NCI-H2227 (cell line): ENCODE results near the gene PDE4D.
"Not testable (repeated sequence)": the region's sequence is repeated elsewhere in the genome, so short reads cannot be mapped to it uniquely, and the experiment has no call there.

Source experiments
- DNase-seq: peaks from one replicate; lab custom pipeline; 2025; ENCODE audit not compliant: unreplicated experiment; lab: John Stamatoyannopoulos, UW

Gene PDE4D

GRCh38 chr5:59800347-59800893 is 93.1 kb downstream of the PDE4D start:
- DNase-seq: no peak

DNA sequence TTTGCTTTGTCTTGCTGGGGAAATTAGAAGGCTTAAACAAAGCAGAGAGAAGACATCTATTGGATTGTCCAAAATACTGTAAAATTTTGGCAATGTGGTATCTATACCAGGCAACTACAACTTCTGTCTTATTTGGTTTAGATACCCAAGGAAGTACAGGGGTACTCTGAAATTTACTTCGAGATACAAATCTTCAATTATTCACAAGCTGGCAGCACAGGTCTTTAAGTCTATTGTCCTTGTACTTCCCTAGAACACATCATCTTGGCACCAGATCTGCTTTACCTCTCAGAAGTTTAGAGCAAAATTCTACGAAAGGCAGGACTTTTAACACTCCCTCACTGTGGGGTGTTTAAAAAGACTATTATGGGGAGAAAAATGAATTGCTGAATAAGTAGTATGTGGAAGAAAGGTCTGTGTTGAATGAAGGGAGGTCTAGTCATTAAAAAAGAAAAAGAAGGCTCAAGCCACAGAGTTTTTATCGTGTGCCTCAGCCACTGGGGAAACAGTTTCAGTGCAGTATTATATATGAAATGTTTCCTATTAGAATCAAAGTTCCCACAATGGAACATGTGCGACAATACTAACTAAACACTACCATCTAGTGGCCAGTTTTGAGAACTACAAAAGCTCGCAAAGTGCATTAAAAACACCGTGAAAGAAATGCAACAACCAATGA is 93.7 kb downstream of the PDE4D start:
- DNase-seq: peak; percentile 60

DNA sequence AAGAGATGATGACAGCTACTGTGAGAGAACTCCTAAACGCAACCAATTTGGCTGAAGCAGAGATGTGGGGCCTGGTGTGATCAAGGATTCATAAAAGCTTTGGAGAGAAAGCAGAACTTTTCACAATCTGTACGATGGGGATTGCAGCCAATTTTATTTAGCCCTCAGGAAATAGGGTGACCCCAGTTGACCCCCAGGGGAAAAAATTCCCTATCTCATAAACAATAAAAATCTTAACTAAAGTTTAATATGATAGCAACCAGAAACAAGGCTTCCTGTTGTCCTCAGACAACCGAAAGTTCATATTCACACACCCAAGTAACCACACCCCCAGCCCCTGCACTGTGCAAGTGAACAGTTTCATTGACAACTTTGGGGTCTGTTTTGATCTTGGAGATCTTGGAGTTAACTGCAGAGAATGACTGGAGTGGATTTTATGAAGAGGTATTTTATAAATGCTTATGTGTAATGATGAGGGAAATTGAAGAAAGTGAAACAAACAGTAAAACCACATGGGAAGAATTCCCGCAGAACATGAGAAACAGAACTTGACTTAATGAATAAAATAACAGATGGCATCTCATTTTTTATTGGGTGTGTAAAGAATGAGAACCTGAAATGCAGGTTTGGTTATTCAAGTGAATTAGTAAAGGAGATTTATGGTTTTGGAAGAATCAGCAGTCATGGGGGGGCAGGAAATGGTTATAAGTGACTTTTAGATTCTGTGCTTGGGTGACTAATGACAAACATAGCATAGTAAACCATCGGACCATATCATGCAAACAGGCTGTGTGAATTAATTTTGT is 94.5 kb downstream of the PDE4D start:
- DNase-seq: no peak

- DNase-seq: no peak
These were observed 98.4 kb downstream of the PDE4D start for GRCh38 chr5:59795141-59795540.

- no peak for DNase-seq
These were observed 100.4 kb downstream of the PDE4D start for GRCh38 chr5:59792983-59793585.

- no peak for DNase-seq
These were observed 101.9 kb downstream of the PDE4D start for GRCh38 chr5:59791617-59792016.

- DNase-seq: no peak
These were observed 102.6 kb downstream of the PDE4D start for GRCh38 chr5:59790776-59791475.

GRCh38 chr5:59790376-59790775 is 103.2 kb downstream of the PDE4D start:
- no peak for DNase-seq

DNA sequence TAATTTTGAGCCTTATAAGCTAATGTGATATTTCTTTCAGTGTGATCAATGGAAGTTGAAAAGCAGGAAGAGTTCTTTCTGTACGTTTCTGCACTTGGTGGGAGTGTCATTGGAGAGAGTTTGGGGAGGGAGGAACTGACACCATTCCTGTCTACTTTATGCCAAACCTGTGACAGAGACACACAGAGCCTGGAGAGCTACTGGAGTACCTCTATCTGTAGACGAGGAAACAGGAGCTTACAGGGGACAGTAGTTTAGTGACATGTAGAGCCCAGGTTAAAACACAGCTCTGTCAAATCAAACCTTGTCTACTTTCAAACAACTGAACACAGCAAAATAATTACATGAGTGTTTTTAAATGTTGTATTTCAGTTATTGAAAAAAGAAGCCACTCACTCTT is 103.6 kb downstream of the PDE4D start:
- DNase-seq: no peak

GRCh38 chr5:59789197-59789596 is 104.3 kb downstream of the PDE4D start:
- DNase-seq: no peak

DNA sequence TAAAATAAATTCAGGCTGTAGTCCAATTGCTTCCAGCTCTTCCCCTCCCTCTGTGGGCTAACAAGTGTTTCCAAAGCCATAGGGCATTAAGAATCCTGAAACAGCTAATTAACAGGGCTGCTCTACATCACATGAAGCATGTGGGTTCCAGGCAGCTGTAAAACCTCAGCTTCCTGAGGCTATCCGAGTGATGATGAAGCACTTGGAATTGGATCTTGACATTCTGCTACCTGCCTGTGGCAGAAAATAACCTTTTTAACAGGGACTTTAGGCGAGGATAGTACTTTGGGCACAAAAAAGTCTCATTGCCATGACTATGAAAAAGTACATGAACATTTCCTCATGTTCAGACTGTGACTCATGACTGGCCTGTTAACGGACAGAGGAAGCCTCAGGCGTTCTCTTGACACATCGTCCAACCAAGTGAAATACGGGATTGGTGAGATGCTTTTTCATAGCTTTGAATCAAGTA is 107.2 kb downstream of the PDE4D start:
- no peak for DNase-seq

DNA sequence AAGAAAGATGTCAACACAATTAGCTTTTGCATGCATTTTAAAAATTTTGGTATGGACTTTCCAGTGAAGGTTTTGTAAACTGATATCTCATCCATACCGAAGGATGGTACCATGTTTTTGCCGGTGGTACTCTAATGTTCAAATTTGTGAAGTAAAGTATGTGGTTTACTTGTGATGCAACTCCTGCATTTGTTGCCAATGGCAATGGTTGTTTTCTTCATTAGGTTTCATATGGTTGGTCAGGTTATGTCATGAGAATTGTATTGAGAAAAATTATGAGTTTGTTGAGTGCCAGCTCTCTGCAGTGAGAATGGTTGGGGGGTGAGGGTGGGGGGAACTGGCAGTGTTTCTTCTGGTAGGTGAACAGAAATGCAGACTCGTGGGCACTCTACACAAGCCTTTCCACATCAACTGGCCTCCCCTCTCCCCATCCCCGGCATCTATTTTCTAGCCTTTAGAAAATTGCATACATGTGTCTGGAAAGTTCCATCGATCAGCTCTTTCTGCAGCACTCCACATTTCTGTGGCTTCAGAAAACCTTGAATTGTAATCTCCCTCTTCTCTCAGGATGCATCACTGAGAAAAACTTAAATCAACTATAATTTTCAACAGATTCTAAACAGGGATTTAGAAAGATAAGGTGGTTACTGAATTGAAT is 107.7 kb downstream of the PDE4D start:
- DNase-seq: no peak

DNA sequence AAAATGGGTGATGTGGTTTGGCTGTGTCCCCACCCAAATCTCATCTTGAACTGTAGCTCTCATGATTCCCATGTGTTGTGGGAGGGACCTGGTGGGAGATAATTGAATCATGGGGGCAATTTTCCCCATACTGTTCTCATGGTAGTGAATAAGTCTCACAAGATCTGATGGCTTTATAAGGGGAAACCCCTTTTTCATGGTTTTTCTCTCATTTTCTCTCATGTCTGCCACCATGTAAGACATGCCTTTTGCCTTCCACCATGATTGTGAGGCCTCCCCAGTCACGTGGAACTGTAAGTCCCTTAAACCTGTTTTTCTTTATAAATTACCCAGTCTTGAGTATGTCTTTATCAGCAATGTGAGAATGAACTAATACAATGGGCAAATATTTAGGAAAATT is 108.8 kb downstream of the PDE4D start:
- not testable (repeated sequence) for DNase-seq

GRCh38 chr5:59783264-59783663 is 110.3 kb downstream of the PDE4D start:
- no peak for DNase-seq

GRCh38 chr5:59782856-59783255 is 110.7 kb downstream of the PDE4D start:
- DNase-seq: no peak

- DNase-seq: no peak
These were observed 114.1 kb downstream of the PDE4D start for GRCh38 chr5:59779453-59779852.

DNA sequence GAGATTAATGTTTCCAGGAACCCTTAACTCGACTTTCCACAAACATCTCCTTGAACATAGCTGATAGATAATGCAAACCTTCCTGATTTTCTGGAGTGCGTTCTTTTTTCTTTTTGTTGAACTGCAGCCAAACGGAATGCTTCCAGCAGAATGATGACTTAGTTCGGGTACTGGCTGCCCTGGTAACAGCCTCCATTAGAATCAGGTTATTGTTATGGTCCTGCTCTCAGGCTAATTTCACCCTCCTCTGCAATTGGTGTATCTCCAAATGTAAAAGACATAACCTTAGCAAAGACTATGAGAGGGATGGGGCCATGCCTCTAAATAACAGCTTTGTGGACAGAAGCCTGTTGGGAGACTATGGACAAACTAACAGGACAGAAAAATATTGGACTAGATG is 116.5 kb downstream of the PDE4D start:
- no peak for DNase-seq

- DNase-seq: no peak
These were observed 120.2 kb downstream of the PDE4D start for GRCh38 chr5:59773294-59773693.

GRCh38 chr5:59772757-59773156 is 120.8 kb downstream of the PDE4D start:
- no peak for DNase-seq

- DNase-seq: no peak
These were observed 121.3 kb downstream of the PDE4D start for GRCh38 chr5:59772206-59772605.

DNA sequence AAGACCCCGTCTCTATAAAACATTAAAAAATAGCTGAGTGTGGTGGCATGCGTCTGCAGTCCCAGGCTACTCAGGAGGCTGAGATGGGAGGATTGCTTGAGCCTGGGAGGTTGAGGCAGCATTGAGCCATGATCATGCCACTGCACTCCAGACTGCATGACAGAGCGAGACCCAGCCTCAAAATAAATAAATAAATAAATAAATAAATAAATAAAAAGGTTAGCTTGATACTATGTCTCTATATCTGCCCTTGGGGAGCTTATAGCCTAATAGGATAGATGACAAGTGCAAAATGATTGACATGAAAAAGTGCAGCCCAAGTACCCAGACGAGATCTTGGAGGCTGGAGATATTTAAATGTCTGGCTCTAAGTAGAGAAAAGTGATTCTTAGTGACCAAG is 122.6 kb downstream of the PDE4D start:
- no peak for DNase-seq
